Stomach (tissue), 4 donors: ENCODE measurements around the gene VGLL2.

Source experiments
- EP300 ChIP-seq: sonication (generic); formaldehyde crosslinking; IDR thresholded peaks from one replicate; pipeline ENCODE4 v1.6.1; 2017; ENCODE audit warnings: antibody characterized with exemption
- POLR2AphosphoS5 ChIP-seq, 3 donors: sonication (generic); formaldehyde crosslinking; IDR thresholded peaks; one replicate each; pipeline ENCODE4 v1.6.1; 2016; ENCODE audit warnings: antibody characterized with exemption in 3 of 3
- TF ChIP-seq, protein P1 (sequence below), 7 experiments: fragments of 450-650 bp in 4 of 7; fragments of 200-600 bp in 3 of 7; sonication (generic) in 3 of 7; IDR thresholded peaks; one replicate each; pipeline ENCODE4 v1.5.1; 2016 to 2019; ENCODE audit warnings: antibody characterized with exemption in 7 of 7, control low read depth in 2 of 7, mild to moderate bottlenecking in 1 of 7

DNA sequence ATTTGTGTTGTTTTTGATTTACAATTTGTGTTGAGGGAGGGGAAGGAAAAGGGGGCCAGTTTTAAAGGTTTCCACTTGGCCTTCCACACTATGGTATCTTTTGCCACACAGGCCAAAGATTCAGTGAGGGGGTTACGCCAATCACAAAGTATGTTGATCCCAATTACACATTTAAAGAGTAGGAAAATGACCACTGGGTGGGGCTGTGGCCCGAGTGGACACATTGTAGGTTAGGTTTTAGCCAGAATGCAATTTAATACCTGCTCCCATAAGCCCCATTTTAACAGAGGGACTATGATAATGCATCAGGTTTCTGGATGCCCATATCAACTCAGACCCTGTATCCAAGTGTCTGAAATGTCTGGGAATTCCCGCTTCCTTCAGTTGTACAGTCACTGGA, 15.6 kb downstream of the VGLL2 start:
- TF ChIP-seq, protein P1, sequence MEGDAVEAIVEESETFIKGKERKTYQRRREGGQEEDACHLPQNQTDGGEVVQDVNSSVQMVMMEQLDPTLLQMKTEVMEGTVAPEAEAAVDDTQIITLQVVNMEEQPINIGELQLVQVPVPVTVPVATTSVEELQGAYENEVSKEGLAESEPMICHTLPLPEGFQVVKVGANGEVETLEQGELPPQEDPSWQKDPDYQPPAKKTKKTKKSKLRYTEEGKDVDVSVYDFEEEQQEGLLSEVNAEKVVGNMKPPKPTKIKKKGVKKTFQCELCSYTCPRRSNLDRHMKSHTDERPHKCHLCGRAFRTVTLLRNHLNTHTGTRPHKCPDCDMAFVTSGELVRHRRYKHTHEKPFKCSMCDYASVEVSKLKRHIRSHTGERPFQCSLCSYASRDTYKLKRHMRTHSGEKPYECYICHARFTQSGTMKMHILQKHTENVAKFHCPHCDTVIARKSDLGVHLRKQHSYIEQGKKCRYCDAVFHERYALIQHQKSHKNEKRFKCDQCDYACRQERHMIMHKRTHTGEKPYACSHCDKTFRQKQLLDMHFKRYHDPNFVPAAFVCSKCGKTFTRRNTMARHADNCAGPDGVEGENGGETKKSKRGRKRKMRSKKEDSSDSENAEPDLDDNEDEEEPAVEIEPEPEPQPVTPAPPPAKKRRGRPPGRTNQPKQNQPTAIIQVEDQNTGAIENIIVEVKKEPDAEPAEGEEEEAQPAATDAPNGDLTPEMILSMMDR (IDR thresholded peaks at IDR 0.05), result no peak
- TF ChIP-seq POLR2AphosphoS5 (IDR thresholded peaks at IDR 0.05) (no peak), EP300 (no peak)
